ENCODE measurements around the gene CD7.
A peak's percentile ranks its signal among the peaks of the same experiment; 100 is the strongest.

DNA sequence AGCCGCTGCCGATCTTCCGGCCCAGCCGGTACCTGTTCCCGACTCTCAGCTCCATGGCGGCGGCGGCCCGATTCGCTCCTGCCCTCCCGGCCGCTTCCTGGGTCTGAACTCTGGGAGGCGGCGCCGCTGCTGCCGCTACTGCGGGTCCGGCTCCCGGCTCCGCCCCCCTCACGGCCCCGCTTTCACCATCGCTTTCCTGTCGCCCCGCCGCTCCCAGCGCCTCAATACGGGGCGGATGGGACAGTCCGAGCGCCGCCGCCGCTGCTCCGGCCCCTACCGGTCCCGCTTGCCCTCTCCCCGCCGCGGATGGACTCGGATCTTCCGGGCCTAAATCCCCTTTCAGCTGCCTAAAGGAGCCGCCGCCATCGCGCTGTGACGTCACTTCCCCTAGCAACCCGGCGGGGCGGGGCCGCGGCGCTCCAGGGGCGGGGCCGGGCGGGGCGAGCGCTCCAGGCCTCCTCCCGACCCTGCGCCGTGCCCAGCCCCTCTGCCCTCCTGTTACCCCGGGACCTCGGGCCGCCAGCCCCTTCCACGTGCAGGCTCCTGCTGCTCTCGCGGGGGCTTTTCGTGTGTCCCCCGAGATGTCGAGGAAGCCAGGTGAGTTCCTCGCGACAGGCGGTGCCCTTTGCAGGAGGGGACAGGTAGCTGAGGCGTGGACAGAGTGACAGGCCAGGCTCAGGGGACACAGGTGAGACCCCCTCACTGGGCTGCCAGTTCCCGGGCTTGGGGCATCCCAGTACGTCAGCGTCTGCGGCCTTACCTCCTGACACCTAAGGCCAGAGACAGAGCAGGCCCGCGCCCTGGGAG lies 43.9 kb downstream of the CD7 start, which contains the start of gene CSNK1D:
- TF ChIP-seq, protein P1, sequence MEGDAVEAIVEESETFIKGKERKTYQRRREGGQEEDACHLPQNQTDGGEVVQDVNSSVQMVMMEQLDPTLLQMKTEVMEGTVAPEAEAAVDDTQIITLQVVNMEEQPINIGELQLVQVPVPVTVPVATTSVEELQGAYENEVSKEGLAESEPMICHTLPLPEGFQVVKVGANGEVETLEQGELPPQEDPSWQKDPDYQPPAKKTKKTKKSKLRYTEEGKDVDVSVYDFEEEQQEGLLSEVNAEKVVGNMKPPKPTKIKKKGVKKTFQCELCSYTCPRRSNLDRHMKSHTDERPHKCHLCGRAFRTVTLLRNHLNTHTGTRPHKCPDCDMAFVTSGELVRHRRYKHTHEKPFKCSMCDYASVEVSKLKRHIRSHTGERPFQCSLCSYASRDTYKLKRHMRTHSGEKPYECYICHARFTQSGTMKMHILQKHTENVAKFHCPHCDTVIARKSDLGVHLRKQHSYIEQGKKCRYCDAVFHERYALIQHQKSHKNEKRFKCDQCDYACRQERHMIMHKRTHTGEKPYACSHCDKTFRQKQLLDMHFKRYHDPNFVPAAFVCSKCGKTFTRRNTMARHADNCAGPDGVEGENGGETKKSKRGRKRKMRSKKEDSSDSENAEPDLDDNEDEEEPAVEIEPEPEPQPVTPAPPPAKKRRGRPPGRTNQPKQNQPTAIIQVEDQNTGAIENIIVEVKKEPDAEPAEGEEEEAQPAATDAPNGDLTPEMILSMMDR (IDR thresholded peaks at IDR 0.05): no peak
- TF ChIP-seq POLR2A (IDR thresholded peaks at IDR 0.05) (peak in 1 of 2 donors; percentile 86), POLR2AphosphoS5 (IDR thresholded peaks at IDR 0.05) (peak in 2 of 3 donors; percentile 94 to 98), EP300 (IDR thresholded peaks at IDR 0.05) (no peak)
